Bronchial epithelial cell (primary cell): ENCODE measurements around the gene CDKN2C. TPM values are rescaled to one million over a fixed set of nuclear protein-coding genes. Genes with fewer than 3 reads are reported as not detected.
A peak's percentile ranks its signal among the peaks of the same experiment; 100 is the strongest.
"Not testable (repeated sequence)": the region's sequence is repeated elsewhere in the genome, so short reads cannot be mapped to it uniquely, and the experiment has no call there.

Experiments
- DNase-seq: peaks from one replicate; pipeline ENCODE4 v3.0.0-alpha.2; 2010; ENCODE audit warnings: low read depth
- FAIRE-seq: peaks from 2 replicates; lab custom pipeline; 2011; peaks lifted over from hg19 to GRCh38; lab: Jason Lieb, UNC
- H3K27me3 ChIP-seq: 2 replicates; pipeline ENCODE4 v1.5.1; 2011; ENCODE audit warnings: low read length; ENCODE audit not compliant: control insufficient read depth, insufficient read depth
- H3K36me3 ChIP-seq: 2 replicates; pipeline ENCODE4 v1.5.1; 2011; ENCODE audit warnings: low read length; ENCODE audit not compliant: control insufficient read depth, insufficient read depth
- H3K4me3 ChIP-seq: 2 replicates; pipeline ENCODE4 v1.5.1; 2011; ENCODE audit warnings: mild to moderate bottlenecking, low read depth, low read length, control low read depth
- CTCF ChIP-seq: IDR thresholded peaks from 2 replicates; pipeline ENCODE4 v1.5.1; 2011; ENCODE audit warnings: mild to moderate bottlenecking, moderate library complexity, low read length, control low read depth, inconsistent platforms; ENCODE audit not compliant: insufficient read depth, severe bottlenecking
- total RNA-seq: library from RNA; depleted of rRNA; stranded (reverse); fragments of >200 nt; gene quantifications from 2 replicates; pipeline ENCODE4 v1.2.1, GENCODE V29; 2014

The CDKN2C gene
- total RNA-seq, 1 donor from 2014 or later = 0.79 TPM

GRCh38 chr1:50940291-50940690 lies 29.8 kb upstream of the CDKN2C start:
- TF ChIP-seq CTCF = no peak
- no peak for FAIRE-seq
- Histone ChIP-seq H3K27me3 (no peaks in the 10 kb centered on the region), H3K36me3 (no peaks in the 10 kb centered on the region), H3K4me3 (no peak overlapping the region)
- peak; percentile 52 for DNase-seq

- TF ChIP-seq CTCF = no peak
- FAIRE-seq = no peak
- DNase-seq = no peak
- no peak overlapping the region for H3K4me3 ChIP-seq
- no peaks in the 10 kb centered on the region for H3K36me3 ChIP-seq
- H3K27me3 ChIP-seq = no peaks in the 10 kb centered on the region
These were observed 27.7 kb upstream of the CDKN2C start for GRCh38 chr1:50942334-50942733.

- no peak for TF ChIP-seq CTCF
- no peak overlapping the region for H3K4me3 ChIP-seq
- no peak for FAIRE-seq
- H3K36me3 ChIP-seq = no peaks in the 10 kb centered on the region
- no peak for DNase-seq
- no peaks in the 10 kb centered on the region for H3K27me3 ChIP-seq
These were observed 20.6 kb upstream of the CDKN2C start for GRCh38 chr1:50949286-50949982.

GRCh38 chr1:50950396-50950795 lies 19.6 kb upstream of the CDKN2C start:
- no peaks in the 10 kb centered on the region for H3K36me3 ChIP-seq
- FAIRE-seq = no peak
- no peak for TF ChIP-seq CTCF
- no peaks in the 10 kb centered on the region for H3K27me3 ChIP-seq
- DNase-seq = no peak
- H3K4me3 ChIP-seq = no peak overlapping the region

GRCh38 chr1:50952566-50952965 lies 17.5 kb upstream of the CDKN2C start:
- DNase-seq, FAIRE-seq, H3K27me3 ChIP-seq, H3K4me3 ChIP-seq, H3K36me3 ChIP-seq: not testable (repeated sequence)

GRCh38 chr1:50955116-50955515 lies 14.9 kb upstream of the CDKN2C start:
- no peak overlapping the region for H3K4me3 ChIP-seq
- no peak for FAIRE-seq
- TF ChIP-seq CTCF = no peak
- H3K36me3 ChIP-seq = no peaks in the 10 kb centered on the region
- peak; percentile 15 for DNase-seq
- H3K27me3 ChIP-seq = no peaks in the 10 kb centered on the region
